Brain microvascular endothelial cell (primary cell): ENCODE results near the gene ANK3.
A peak's percentile ranks its signal among the peaks of the same experiment; 100 is the strongest.

Experiments used
- DNase-seq: peaks from one replicate; pipeline ENCODE4 v3.0.0-alpha.2; 2020
- H3K27ac ChIP-seq: fragments of 250-450 bp; sonication (Bioruptor Pico); 2 replicates; pipeline ENCODE4 v1.5.1; 2020; ENCODE audit warnings: mild to moderate bottlenecking, moderate library complexity
- H3K27me3 ChIP-seq: fragments of 250-450 bp; sonication (Bioruptor Pico); replicated peaks from 2 replicates; pipeline ENCODE4 v1.5.1; 2020; ENCODE audit warnings: mild to moderate bottlenecking
- H3K36me3 ChIP-seq: fragments of 250-450 bp; sonication (Bioruptor Pico); replicated peaks from 2 replicates; pipeline ENCODE4 v1.5.1; 2020; ENCODE audit warnings: mild to moderate bottlenecking
- H3K4me3 ChIP-seq: 2 replicates; pipeline ENCODE4 v1.5.1; 2011; ENCODE audit warnings: low read depth, mild to moderate bottlenecking, control low read depth, low read length, moderate library complexity
- CTCF ChIP-seq: IDR thresholded peaks from 2 replicates; pipeline ENCODE4 v1.5.1; 2011; ENCODE audit warnings: low read depth, mild to moderate bottlenecking, moderate library complexity, low read length, control low read depth, inconsistent platforms; ENCODE audit errors: missing control alignments
- in situ Hi-C: cut with HindIII; loops from 2 replicates; pipeline ENCODE4 v1.10.0; 2017; ENCODE audit warnings: low sequenced_read_pairs, low pct_ligation_motif_present

Gene ANK3

GRCh38 chr10:60305380-60305892, 84.2 kb downstream of the ANK3 start:
- TF ChIP-seq CTCF: no peak
- in situ Hi-C loops: no loop called here
- Histone ChIP-seq H3K4me3 (no peak overlapping the region), H3K27me3 (no peaks in the 10 kb centered on the region), H3K36me3 (no peaks in the 10 kb centered on the region), H3K27ac (peak overlapping the region; percentile 53)
- peak; percentile 43 for DNase-seq

- H3K4me3 ChIP-seq: no peak overlapping the region
- in situ Hi-C loops: no loop called here
- TF ChIP-seq CTCF: no peak
- DNase-seq: no peak
- H3K27me3 ChIP-seq: no peaks in the 10 kb centered on the region
- peak overlapping the region; percentile 53 for H3K27ac ChIP-seq
- no peaks in the 10 kb centered on the region for H3K36me3 ChIP-seq
Observed at GRCh38 chr10:60304829-60305379, 84.8 kb downstream of the ANK3 start.

GRCh38 chr10:60303778-60304177, 85.9 kb downstream of the ANK3 start:
- H3K36me3 ChIP-seq: no peaks in the 10 kb centered on the region
- TF ChIP-seq CTCF: no peak
- H3K27me3 ChIP-seq: no peaks in the 10 kb centered on the region
- no peak overlapping the region for H3K4me3 ChIP-seq
- DNase-seq: no peak
- in situ Hi-C loops: no loop called here
- no peak overlapping the region for H3K27ac ChIP-seq

- DNase-seq: peak; percentile 98
- in situ Hi-C loops: no loop called here
- Histone ChIP-seq H3K27ac (peak overlapping the region; percentile 80), H3K27me3 (no peaks in the 10 kb centered on the region), H3K36me3 (no peaks in the 10 kb centered on the region), H3K4me3 (no peak overlapping the region)
- TF ChIP-seq CTCF: no peak
Observed at GRCh38 chr10:60299961-60300883, 89.5 kb downstream of the ANK3 start.

- H3K27ac ChIP-seq: no peak overlapping the region
- in situ Hi-C loops: no loop called here
- H3K36me3 ChIP-seq: no peaks in the 10 kb centered on the region
- H3K4me3 ChIP-seq: no peak overlapping the region
- no peak for DNase-seq
- no peak for TF ChIP-seq CTCF
- no peaks in the 10 kb centered on the region for H3K27me3 ChIP-seq
Observed at GRCh38 chr10:60299390-60299778, 90.3 kb downstream of the ANK3 start.
